Activated CD4-positive, alpha-beta T cell treated with anti-CD3 and anti-CD28 coated beads for 1 hour (primary cell): ENCODE results near the gene HIVEP1.
"Not testable (repeated sequence)": the region's sequence is repeated elsewhere in the genome, so short reads cannot be mapped to it uniquely, and the experiment has no call there.

ENCODE experiments used
- DNase-seq: peaks from one replicate; pipeline ENCODE4 v3.0.0-alpha.2; 2020

HIVEP1 gene

GRCh38 chr6:12163744-12164507 lies 151.8 kb downstream of the HIVEP1 start:
- DNase-seq = no peak

DNA sequence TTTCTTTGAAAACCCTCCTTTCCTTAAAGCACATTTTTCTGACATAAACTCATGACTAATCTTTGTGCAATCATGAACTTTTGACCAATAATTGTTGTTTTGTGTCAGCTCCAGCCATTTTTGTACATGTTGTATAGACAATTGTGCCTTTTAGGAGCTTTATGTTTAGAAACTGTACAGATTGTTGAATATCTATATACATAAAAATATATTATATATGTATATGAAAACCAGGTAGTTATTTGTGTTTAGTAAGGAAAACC lies 152.3 kb downstream of the HIVEP1 start:
- no peak for DNase-seq

GRCh38 chr6:12165297-12165696 lies 153.2 kb downstream of the HIVEP1 start:
- no peak for DNase-seq

GRCh38 chr6:12165722-12166280 lies 153.7 kb downstream of the HIVEP1 start:
- DNase-seq = no peak

GRCh38 chr6:12169377-12169776 lies 157.3 kb downstream of the HIVEP1 start:
- DNase-seq = no peak

DNA sequence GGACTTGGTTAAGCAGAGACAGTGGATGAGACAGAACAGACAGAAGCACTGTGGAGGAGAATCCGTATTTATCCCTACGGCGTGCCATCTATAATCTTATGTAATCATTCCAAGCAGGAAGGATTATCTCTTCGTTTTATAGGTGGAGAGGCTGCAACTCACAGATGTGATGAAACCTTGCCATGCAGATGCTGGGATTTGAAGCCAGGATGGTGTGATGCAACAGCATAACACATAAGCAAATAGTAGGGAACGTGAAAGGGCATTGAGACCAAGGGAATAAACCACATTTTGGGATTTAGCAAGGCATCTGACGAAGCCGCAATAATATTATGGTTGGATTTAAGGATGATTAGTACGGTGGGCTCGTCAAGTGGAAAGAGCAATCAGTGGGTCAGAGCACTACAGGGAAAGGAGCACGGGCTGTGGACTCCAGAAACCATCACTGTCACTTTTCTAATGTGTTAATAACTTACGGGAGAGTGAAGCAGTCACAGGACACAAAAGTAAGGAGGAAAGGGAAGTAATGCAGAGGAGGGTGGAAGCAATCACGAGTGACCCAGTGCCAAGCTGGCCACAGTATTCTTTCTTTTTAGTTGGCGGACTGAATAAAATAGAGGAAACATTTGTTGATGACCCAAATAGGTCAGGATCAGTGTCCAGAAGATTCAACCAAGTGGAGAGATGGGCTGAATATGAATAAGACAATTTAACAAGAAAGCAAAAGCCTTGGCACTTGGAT lies 158.4 kb downstream of the HIVEP1 start:
- no peak for DNase-seq

DNA sequence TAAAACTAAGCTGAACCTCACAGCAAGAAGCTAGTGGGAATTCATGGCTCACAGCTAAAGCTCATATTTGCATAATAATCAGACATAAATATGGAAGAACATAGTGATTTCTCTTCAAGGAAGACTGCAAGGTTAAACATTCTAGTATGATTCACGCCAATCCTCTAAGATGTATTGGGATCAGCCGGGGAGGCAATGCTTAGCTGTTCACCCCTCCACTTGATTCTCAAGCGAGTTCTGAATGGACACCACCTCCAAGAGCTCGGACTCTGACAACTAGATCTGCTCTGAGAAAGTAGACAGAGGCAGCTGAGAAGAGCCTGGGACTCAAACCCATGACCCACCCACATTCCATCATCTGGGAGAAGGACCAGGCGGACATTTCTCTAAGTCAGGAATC lies 159.6 kb downstream of the HIVEP1 start:
- DNase-seq = no peak

DNA sequence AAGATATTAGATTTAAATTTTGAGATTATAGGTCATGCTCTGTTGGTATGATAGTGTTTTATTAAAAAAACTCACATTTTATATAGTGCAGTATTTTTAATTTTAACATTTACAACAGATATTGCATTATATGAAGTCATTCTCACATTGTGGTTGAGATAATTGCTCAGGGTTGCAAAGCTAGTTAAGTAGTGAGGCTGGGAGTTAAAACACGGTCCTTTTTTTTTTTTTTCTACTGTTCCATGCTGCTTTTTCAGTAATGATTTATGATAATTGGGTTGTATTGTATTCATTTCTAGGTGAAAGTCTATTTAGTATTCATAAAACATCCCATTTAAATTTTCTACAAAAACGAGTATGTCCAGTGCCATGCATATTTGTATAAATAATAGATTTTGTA lies 160.5 kb downstream of the HIVEP1 start:
- DNase-seq = no peak

DNA sequence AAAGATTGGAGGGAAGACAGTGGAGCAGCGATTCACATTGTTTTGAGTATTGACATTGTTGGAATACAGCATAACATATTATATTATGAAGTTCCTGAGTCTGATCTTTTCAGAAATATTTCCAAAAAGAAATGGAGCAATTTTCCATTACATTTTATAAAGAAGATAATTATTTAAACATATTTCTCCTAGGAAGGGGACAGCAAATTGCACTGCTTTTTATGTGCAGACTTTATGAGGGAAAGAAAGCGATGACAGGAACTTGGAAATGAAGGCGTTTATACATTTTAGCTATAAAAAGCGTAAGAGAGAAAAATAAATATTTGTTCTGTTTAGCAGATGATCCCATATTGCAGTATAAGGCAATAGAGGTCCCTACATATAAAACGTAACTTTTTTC lies 161.1 kb downstream of the HIVEP1 start:
- no peak for DNase-seq

DNA sequence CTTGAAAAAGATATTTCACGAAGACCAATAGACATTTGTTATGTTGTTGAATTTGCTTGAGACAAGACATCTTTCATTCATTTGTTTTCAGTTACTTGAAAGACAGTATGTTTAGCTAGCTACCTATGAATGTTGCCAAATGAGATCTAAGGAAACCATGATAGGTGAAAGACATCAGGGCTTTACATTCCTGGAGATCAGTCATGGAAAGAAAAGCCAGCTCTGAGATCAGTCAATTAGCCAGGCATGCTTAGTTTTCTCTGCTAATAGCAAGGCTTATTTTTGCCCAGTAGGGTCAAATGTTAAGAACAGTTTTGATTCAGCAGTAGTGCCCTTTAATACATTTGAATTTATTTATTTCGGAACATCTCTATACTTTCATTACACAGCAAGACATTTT lies 161.5 kb downstream of the HIVEP1 start:
- DNase-seq = no peak

DNA sequence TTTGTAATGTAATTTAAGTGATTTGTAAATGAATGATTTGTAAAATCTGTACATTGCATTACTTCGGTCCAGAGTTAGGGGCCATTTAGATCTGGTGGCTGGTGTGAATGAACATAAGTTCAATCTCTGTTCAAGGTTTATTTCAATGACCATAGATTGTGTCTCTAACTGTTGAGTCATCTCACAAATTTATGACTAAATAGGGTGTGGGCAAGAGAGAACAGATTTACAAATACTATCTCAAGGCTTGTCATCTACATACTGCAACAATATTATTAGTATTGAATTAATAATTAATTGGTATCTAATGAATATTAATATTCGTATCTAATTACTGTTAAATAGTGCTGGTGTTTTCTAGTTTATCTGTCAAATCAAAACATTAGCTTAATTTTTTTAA lies 162.8 kb downstream of the HIVEP1 start:
- no peak for DNase-seq

DNA sequence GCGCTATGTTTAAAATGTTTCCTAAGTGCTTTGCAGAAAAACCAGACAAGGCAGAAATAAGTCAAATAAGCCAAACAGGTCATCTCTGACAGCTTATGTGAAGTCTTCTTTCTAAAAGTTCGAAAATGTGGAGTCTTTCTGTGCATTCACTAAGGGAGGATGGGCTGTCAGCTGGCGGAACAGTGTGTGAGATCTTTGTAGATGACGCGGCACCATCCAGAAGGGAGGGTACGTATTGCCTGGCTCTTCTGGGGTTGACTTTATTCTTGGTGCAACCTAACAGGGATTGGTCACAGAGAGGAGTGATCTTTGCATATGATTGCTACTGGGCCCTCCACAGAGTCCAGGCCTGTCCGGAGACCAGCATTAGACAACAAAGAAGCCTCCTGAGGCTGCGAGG lies 163.5 kb downstream of the HIVEP1 start:
- no peak for DNase-seq

GRCh38 chr6:12176782-12177181 lies 164.7 kb downstream of the HIVEP1 start:
- not testable (repeated sequence) for DNase-seq

- no peak for DNase-seq
Observed at GRCh38 chr6:12178521-12178920, 166.4 kb downstream of the HIVEP1 start.

DNA sequence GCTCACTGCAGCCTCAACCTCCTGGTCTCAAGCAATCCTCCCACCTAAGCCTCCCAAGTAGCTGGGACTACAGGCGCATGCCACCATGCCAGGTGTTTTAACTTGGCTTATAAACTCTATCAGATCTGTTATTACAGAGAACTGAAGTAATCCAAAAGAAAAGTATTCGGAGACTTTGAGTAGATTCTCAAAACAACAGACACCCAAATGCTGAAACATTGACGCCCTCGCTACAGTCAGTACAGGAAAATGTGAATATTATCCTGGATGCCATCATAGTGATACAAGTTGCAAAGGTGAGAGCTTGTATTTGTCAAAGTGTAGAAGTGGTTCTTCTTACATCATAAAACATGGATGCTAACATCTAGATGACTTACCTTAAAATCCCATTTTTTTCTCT lies 169.4 kb downstream of the HIVEP1 start:
- no peak for DNase-seq

GRCh38 chr6:12182676-12183075 lies 170.6 kb downstream of the HIVEP1 start:
- DNase-seq = no peak

DNA sequence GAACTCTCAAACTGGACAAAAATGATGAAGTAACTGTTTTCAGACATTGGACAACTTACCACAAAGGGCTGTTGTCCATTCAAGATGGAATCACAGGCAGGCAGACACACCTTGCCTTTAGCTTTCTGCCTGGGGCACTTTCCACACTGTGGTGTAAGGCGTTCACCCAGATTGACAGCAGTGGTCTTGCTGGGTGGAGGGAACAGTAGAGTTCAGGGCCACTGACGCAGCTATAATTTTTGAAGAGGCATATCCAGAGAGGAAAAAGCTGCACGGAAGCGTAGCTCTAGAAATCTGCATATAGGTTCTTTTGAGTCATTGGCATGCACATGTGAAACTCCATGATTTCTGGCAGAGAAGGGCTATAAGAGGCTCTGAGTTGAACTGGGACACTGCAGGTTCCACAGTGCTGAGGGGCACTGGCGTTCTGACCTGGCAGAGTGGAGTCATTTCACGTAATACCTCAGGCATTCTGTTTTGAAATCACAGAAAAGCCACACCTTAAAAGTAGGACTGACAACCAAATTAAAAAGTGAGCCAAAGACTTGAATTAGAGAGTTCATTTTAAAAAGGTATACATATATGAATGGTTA lies 173.1 kb downstream of the HIVEP1 start:
- DNase-seq = no peak

- DNase-seq = no peak
Observed at GRCh38 chr6:12186528-12186927, 174.4 kb downstream of the HIVEP1 start.

DNA sequence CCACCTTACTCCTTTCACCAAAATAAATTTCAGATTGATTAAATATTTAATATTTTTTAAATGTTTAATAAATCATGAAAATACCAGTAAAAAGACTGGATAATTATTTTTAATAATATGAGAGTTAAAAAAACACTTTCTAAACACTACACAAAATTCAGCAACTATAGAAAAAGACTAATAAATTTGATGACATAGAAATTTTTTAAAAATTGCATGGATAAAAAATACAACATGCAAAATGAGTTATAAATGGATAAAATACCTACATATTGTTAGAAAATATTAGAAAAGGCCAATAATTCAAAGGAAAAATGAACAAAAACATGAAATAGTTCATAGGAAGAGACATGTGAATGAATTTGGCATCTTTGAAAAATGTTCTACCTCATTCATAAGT lies 177.0 kb downstream of the HIVEP1 start:
- DNase-seq = no peak

DNA sequence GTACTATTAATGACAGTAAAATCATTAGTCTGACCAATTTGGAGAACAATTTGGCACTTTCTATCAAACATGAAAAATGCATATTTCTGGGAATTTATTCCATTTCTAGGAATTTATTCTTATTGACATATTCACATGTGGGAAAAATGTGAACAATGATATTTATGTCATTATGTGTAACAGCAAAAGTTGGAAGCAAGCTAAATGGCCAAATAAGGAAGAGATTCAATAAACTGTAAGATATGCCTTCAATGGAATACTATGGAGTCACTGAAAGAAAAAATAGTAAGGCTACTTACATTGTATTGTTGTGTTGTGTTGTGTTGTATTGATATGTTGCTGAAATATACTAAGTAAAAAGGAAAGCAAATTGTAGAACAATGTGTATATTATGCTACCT lies 177.5 kb downstream of the HIVEP1 start:
- DNase-seq = no peak

DNA sequence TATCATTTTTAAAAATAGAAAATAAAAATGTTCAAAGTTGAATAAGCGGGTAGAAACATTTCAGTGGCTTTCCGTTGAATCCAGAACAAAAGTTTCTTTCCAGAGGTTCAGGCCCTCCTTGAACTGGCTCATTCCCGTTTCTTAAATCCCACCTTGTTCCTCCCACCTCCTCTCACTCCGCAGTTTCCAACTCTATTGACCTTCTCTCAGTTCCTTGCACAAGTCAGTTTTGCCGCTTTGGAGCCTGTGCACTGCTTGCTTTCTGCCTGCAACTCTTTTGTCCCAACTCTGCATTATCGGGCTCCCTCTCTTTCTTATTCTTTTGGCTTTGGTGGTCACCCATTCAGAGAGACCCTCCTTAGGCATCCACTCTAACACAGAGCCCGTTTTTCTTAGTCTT lies 178.1 kb downstream of the HIVEP1 start:
- DNase-seq = no peak

DNA sequence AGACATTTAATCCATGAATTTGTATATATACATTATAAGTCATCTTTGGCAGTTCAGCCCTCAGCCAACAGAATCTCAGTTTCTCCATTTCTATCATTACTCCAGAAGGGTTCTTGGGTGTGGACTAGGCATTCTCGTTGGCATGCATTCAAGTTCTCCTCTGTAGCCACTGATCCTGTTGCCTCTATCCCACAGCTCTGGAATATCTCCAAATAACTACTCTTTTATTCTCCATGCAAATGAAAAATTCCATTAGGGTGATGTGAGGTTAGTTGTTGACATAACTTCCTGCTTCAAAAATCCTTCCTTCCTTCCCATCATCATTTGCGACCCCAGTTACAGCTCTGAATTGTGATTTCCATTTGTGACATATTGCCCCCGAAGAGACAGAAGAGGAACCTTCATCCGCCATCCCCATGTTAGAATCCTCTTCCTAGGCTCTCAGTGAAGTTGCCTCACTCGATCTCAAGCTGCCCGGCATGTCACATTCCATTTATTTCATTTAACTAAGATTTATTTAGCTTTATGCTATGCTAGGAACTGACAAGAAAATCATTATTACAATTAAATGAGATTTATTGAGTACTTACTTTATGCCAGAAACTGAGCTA lies 184.3 kb downstream of the HIVEP1 start:
- DNase-seq = no peak

- no peak for DNase-seq
Observed at GRCh38 chr6:12198851-12199250, 186.7 kb downstream of the HIVEP1 start.
